PFSK-1 (cell line): Measurements from ENCODE around the gene DNAI7.

Experiments used
- POLR2AphosphoS5 ChIP-seq: IDR thresholded peaks from 2 replicates; pipeline ENCODE4 v1.6.1; 2012; ENCODE audit warnings: low read depth, mild to moderate bottlenecking, control low read depth, low read length, moderate library complexity
- SIN3A ChIP-seq: IDR thresholded peaks from 2 replicates; pipeline ENCODE4 v1.6.1; 2012; ENCODE audit warnings: mild to moderate bottlenecking, low read length, moderate library complexity, borderline replicate concordance; ENCODE audit not compliant: insufficient read depth
- TF ChIP-seq, protein P1 (sequence below), 2 experiments: IDR thresholded peaks; 2 replicates each; pipeline versions ENCODE4 v1.6.1 to v1.8.0; 2011 to 2012; ENCODE audit warnings: low read depth in 2 of 2, low read length in 2 of 2, control low read depth in 1 of 2, inconsistent platforms in 1 of 2, mild to moderate bottlenecking in 1 of 2, moderate library complexity in 1 of 2; ENCODE audit not compliant: insufficient read depth in 1 of 2

GRCh38 chr12:25083211-25083610, 111.7 kb downstream of the DNAI7 start:
- TF ChIP-seq, protein P1, sequence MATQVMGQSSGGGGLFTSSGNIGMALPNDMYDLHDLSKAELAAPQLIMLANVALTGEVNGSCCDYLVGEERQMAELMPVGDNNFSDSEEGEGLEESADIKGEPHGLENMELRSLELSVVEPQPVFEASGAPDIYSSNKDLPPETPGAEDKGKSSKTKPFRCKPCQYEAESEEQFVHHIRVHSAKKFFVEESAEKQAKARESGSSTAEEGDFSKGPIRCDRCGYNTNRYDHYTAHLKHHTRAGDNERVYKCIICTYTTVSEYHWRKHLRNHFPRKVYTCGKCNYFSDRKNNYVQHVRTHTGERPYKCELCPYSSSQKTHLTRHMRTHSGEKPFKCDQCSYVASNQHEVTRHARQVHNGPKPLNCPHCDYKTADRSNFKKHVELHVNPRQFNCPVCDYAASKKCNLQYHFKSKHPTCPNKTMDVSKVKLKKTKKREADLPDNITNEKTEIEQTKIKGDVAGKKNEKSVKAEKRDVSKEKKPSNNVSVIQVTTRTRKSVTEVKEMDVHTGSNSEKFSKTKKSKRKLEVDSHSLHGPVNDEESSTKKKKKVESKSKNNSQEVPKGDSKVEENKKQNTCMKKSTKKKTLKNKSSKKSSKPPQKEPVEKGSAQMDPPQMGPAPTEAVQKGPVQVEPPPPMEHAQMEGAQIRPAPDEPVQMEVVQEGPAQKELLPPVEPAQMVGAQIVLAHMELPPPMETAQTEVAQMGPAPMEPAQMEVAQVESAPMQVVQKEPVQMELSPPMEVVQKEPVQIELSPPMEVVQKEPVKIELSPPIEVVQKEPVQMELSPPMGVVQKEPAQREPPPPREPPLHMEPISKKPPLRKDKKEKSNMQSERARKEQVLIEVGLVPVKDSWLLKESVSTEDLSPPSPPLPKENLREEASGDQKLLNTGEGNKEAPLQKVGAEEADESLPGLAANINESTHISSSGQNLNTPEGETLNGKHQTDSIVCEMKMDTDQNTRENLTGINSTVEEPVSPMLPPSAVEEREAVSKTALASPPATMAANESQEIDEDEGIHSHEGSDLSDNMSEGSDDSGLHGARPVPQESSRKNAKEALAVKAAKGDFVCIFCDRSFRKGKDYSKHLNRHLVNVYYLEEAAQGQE (IDR thresholded peaks at IDR 0.05; ENCODE audit: insufficient read depth in 1 of 2, low read depth in 2 of 2, low read length in 2 of 2): no peak
- TF ChIP-seq POLR2AphosphoS5 (no peak), SIN3A (no peak)
